Prostate gland (tissue), 2 donors: ENCODE measurements around the gene RAB42.

ENCODE experiments used
- POLR2A ChIP-seq: fragments of 450-650 bp; IDR thresholded peaks from one replicate; pipeline ENCODE4 v1.6.1; 2016; ENCODE audit warnings: antibody characterized with exemption, mild to moderate bottlenecking
- POLR2AphosphoS5 ChIP-seq: sonication (generic); formaldehyde crosslinking; IDR thresholded peaks from one replicate; pipeline ENCODE4 v1.6.1; 2017; ENCODE audit warnings: antibody characterized with exemption
- TF ChIP-seq, protein P1 (sequence below), 4 experiments: fragments of 200-600 bp in 2 of 4; fragments of 450-650 bp in 2 of 4; sonication (generic) in 2 of 4; IDR thresholded peaks; 1 replicate in 3 of 4; 2 replicates in 1 of 4; pipeline ENCODE4 v1.5.1; 2016 to 2019; ENCODE audit warnings: antibody characterized with exemption in 4 of 4, mild to moderate bottlenecking in 2 of 4, moderate library complexity in 2 of 4

DNA sequence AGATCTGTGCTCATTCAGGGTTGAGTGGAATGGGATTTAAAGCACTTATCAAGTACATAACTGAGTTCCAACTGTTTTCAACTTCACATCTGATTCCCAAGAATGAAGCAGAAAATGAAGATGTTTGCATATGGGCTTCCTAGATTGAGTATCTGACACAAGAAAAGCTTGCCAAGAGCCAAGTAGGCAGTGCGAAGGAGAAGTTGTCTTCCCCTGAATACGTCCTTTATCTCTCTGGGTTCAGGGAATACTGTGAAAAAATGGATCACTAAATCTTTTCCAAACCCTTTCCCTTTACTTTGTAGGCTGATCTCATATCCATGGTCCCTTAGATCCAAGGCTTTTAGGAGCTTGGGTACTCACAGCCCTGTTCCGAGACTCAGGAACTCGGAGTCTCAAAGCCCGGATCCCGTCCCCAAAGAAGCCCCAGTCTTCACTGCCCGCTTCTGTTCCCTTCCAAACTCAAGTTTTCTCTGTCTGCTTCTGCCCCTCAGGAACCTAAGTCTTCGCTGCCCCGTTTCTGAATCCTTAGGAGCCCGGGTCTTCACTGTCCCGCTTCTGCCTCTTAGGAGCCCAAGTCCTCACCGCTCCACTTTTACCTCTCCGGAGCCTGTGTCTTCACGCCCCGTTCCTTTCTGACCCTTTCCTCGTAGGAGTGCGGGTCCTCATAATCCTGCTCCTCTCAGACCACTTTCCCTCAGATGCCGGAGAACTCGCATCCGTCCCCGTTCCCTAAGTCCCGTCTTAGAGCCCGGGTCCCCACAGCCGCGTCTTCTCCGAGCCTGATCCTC is 50.2 kb downstream of the RAB42 start:
- TF ChIP-seq, protein P1, sequence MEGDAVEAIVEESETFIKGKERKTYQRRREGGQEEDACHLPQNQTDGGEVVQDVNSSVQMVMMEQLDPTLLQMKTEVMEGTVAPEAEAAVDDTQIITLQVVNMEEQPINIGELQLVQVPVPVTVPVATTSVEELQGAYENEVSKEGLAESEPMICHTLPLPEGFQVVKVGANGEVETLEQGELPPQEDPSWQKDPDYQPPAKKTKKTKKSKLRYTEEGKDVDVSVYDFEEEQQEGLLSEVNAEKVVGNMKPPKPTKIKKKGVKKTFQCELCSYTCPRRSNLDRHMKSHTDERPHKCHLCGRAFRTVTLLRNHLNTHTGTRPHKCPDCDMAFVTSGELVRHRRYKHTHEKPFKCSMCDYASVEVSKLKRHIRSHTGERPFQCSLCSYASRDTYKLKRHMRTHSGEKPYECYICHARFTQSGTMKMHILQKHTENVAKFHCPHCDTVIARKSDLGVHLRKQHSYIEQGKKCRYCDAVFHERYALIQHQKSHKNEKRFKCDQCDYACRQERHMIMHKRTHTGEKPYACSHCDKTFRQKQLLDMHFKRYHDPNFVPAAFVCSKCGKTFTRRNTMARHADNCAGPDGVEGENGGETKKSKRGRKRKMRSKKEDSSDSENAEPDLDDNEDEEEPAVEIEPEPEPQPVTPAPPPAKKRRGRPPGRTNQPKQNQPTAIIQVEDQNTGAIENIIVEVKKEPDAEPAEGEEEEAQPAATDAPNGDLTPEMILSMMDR (IDR thresholded peaks at IDR 0.05): no peak
- TF ChIP-seq POLR2A: no peak
- TF ChIP-seq POLR2AphosphoS5: no peak
